Vagina (tissue), 2 donors: Measurements from ENCODE around the gene EFHD1. TPM values are rescaled to one million over a fixed set of nuclear protein-coding genes. Genes with fewer than 3 reads are reported as not detected.
A peak's percentile ranks its signal among the peaks of the same experiment; 100 is the strongest.

Source experiments
- DNase-seq, 2 donors: peaks; one replicate each; pipeline ENCODE4 v3.0.0-alpha.2; 2017; ENCODE audit errors: extremely low spot score in 2 of 2
- H3K27ac ChIP-seq: fragments of 200-600 bp; sonication (generic); one replicate; pipeline ENCODE4 v1.5.1; 2019
- H3K27me3 ChIP-seq: fragments of 200-600 bp; sonication (generic); one replicate; pipeline ENCODE4 v1.5.1; 2019
- H3K36me3 ChIP-seq, 2 donors: fragments of 200-600 bp; sonication (generic); one replicate each; pipeline ENCODE4 v1.5.1; 2017 to 2019
- H3K4me1 ChIP-seq: fragments of 200-600 bp; sonication (generic); one replicate; pipeline ENCODE4 v1.5.1; 2019
- H3K4me3 ChIP-seq, 2 donors: fragments of 200-600 bp; sonication (generic); 1 replicate in 1 of 2; 2 replicates in 1 of 2; pipeline ENCODE4 v1.5.1; 2016 to 2019
- H3K9me3 ChIP-seq: fragments of 200-600 bp; sonication (generic); one replicate; pipeline ENCODE4 v1.5.1; 2019
- CTCF ChIP-seq, 3 experiments: fragments of 450-650 bp in 2 of 3; fragments of 200-600 bp in 1 of 3; sonication (generic) in 1 of 3; IDR thresholded peaks; one replicate each; pipeline ENCODE4 v1.5.1; 2017 to 2019; ENCODE audit warnings: antibody characterized with exemption in 3 of 3, mild to moderate bottlenecking in 2 of 3, moderate library complexity in 2 of 3
- POLR2A ChIP-seq, 2 donors: fragments of 450-650 bp; IDR thresholded peaks; one replicate each; pipeline ENCODE4 v1.6.1; 2017; ENCODE audit warnings: antibody characterized with exemption in 2 of 2, mild to moderate bottlenecking in 2 of 2, moderate library complexity in 2 of 2
- POLR2AphosphoS5 ChIP-seq, 2 donors: sonication (generic); formaldehyde crosslinking; IDR thresholded peaks; one replicate each; pipeline ENCODE4 v1.9.0; 2017; ENCODE audit warnings: antibody characterized with exemption in 2 of 2, mild to moderate bottlenecking in 2 of 2, low read depth in 1 of 2; ENCODE audit not compliant: insufficient read depth in 1 of 2
- intact Hi-C: fragments of 100-400 bp; cut with DNase I; formaldehyde crosslinking; loops from one replicate; pipeline ENCODE4 v1.15.1; 2023
- small RNA-seq: library from RNA; depleted of rRNA; stranded (forward); fragments of <200 nt; gene quantifications from one replicate; pipeline ENCODE3, GENCODE V24; 2016
- total RNA-seq: library from RNA; depleted of rRNA; stranded (reverse); fragments of >200 nt; gene quantifications from one replicate; pipeline ENCODE4 v1.2.3, GENCODE V29; 2016

The EFHD1 gene
- total RNA-seq, 1 donor from 2014 or later, result 22.6 TPM

- TF ChIP-seq POLR2A (IDR thresholded peaks at IDR 0.05), result no peak
- intact Hi-C loops, result no loop called here
- H3K36me3 ChIP-seq, result peaks cover 0 to 19% of the 10 kb centered on the region in 2 donors
- no peak overlapping the region for H3K4me3 ChIP-seq
- H3K9me3 ChIP-seq, result no peaks in the 10 kb centered on the region
- no peak overlapping the region for H3K27ac ChIP-seq
- no peaks in the 10 kb centered on the region for H3K27me3 ChIP-seq
- no peak for DNase-seq
- H3K4me1 ChIP-seq, result peaks cover 37% of the 10 kb centered on the region
Observed at GRCh38 chr2:232721261-232721660, 87.9 kb downstream of the EFHD1 start.

- peaks cover 31% of the 10 kb centered on the region for H3K4me1 ChIP-seq
- TF ChIP-seq POLR2A (IDR thresholded peaks at IDR 0.05), result no peak
- TF ChIP-seq POLR2AphosphoS5 (IDR thresholded peaks at IDR 0.05; ENCODE audit: insufficient read depth in 1 of 2, low read depth in 1 of 2), result no peak
- TF ChIP-seq CTCF (IDR thresholded peaks at IDR 0.05), result no peak
- intact Hi-C loops, result no loop called here
- H3K9me3 ChIP-seq, result no peaks in the 10 kb centered on the region
- H3K27me3 ChIP-seq, result no peaks in the 10 kb centered on the region
- peaks cover 0 to 19% of the 10 kb centered on the region in 2 donors for H3K36me3 ChIP-seq
- no peak overlapping the region for H3K27ac ChIP-seq
- no peak for DNase-seq
- H3K4me3 ChIP-seq, result no peak overlapping the region
Observed at GRCh38 chr2:232721882-232722281, 88.5 kb downstream of the EFHD1 start.

- H3K4me3 ChIP-seq, result no peak overlapping the region
- DNase-seq, result no peak
- TF ChIP-seq CTCF (IDR thresholded peaks at IDR 0.05), result no peak
- TF ChIP-seq POLR2AphosphoS5 (IDR thresholded peaks at IDR 0.05; ENCODE audit: insufficient read depth in 1 of 2, low read depth in 1 of 2), result no peak
- intact Hi-C loops, result no loop called here
- H3K27ac ChIP-seq, result no peak overlapping the region
- peaks cover 19% of the 10 kb centered on the region for H3K4me1 ChIP-seq
- peaks cover 0 to 19% of the 10 kb centered on the region in 2 donors for H3K36me3 ChIP-seq
- H3K9me3 ChIP-seq, result no peaks in the 10 kb centered on the region
- no peaks in the 10 kb centered on the region for H3K27me3 ChIP-seq
Observed at GRCh38 chr2:232723027-232723426, 89.6 kb downstream of the EFHD1 start.

- H3K27me3 ChIP-seq, result no peaks in the 10 kb centered on the region
- no peak for DNase-seq
- intact Hi-C loops, result no loop called here
- H3K9me3 ChIP-seq, result no peaks in the 10 kb centered on the region
- TF ChIP-seq POLR2AphosphoS5 (IDR thresholded peaks at IDR 0.05; ENCODE audit: insufficient read depth in 1 of 2, low read depth in 1 of 2) (no peak), POLR2A (IDR thresholded peaks at IDR 0.05) (no peak)
- peaks cover 0 to 19% of the 10 kb centered on the region in 2 donors for H3K36me3 ChIP-seq
- H3K4me1 ChIP-seq, result peaks cover 20% of the 10 kb centered on the region
- no peak overlapping the region for H3K27ac ChIP-seq
- H3K4me3 ChIP-seq, result no peak overlapping the region
Observed at GRCh38 chr2:232728785-232729184, 95.4 kb downstream of the EFHD1 start.

- no peaks in the 10 kb centered on the region for H3K27me3 ChIP-seq
- peak overlapping the region; percentile 48 for H3K27ac ChIP-seq
- no peak overlapping the region for H3K4me3 ChIP-seq
- no peaks in the 10 kb centered on the region for H3K36me3 ChIP-seq
- DNase-seq, result no peak
- peaks cover 20% of the 10 kb centered on the region for H3K4me1 ChIP-seq
- H3K9me3 ChIP-seq, result no peaks in the 10 kb centered on the region
- TF ChIP-seq POLR2A (IDR thresholded peaks at IDR 0.05), result no peak
- TF ChIP-seq POLR2AphosphoS5 (IDR thresholded peaks at IDR 0.05; ENCODE audit: insufficient read depth in 1 of 2, low read depth in 1 of 2), result no peak
- TF ChIP-seq CTCF (IDR thresholded peaks at IDR 0.05), result no peak
- intact Hi-C loops, result no loop called here
Observed at GRCh38 chr2:232731470-232731869, 98.1 kb downstream of the EFHD1 start.

Small RNA genes lying within 50 kb of the gene (small RNA-seq; reads per million reads assigned to genes)
- not detected for gene RN7SL359P

Other genes starting within 250 kb of the EFHD1 start
- not detected for gene ALPG, start 226.8 kb upstream of the EFHD1 start, total RNA-seq
- not detected for gene ALPI, start 177.5 kb upstream of the EFHD1 start, total RNA-seq
- not detected for gene ECEL1, start 145.8 kb upstream of the EFHD1 start, total RNA-seq
- not detected for gene PRSS56, start 113.2 kb upstream of the EFHD1 start, total RNA-seq
- gene CHRND, start 107.4 kb upstream of the EFHD1 start, total RNA-seq, result not detected
- not detected for gene CHRNG, start 93.9 kb upstream of the EFHD1 start, total RNA-seq
- gene TIGD1, start 83.0 kb upstream of the EFHD1 start, total RNA-seq, result 1.2 TPM
- gene EIF4E2, start 82.9 kb upstream of the EFHD1 start, total RNA-seq, result 17.9 TPM
- gene GIGYF2, start 63.7 kb downstream of the EFHD1 start, total RNA-seq, result 69.0 TPM
- not detected for gene KCNJ13, start 143.0 kb downstream of the EFHD1 start, total RNA-seq
- gene SNORC, start 236.7 kb downstream of the EFHD1 start, total RNA-seq, result not detected